CD4-positive, alpha-beta T cell treated with Interleukin-15 for 4 hours (primary cell): ENCODE data around the gene SLC19A1.

Experiments
- DNase-seq: peaks from one replicate; pipeline ENCODE4 v3.0.0-alpha.2; 2020; ENCODE audit warnings: low spot score

SLC19A1 gene

DNA sequence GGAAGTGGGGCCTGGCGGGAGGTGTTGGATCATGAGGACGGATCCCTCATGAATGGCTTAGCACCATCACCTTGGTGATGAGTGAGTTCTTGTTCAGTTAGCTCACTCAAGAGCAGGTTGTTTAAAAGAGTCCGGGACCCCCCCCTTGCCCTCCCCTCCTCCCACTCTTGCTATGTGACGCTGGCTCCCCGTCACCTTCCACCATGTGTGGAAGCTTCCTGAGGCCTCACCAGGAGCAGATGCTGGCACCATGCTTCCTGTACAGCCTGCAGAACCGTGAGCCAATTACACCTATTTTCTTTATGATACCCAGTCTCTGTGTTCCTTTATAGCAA is 3.0 kb upstream of the SLC19A1 start:
- DNase-seq = no peak

DNA sequence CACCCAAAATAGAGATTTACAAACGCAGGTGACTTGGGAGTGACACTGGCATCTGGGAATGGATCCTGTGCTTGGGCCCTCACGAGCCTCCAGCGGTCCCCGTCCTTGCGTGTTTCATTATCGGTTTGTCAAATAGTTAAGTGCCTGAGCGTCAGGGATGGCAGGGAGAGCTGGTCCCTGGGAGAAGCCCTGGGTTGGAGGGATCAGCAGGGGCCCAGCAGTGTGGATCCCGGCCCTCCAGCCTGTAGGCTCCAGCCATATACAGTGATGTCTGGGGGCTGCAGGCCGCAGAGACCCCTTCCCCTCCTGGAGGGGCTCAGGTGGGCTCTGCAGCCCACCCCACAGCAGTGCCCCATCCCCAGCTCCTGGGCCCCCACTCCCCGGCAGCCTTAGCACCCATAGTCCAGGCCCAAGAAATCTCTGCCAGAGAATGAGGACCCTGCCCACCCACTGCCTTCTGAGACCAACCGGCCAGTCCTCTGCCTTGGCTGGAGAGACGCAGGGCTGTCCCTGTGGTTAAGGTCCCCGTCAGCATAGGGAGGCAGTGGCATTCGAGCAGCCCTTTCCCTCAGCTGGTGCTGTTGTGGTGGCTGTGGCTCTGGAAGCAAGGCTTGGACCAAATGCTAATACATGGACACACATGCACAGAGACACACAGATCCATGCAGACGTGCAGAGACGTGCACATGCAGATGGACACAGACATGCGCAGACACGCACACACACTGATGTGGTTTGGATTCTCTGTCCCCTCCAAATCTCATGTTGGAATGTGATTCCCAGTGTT is 2.4 kb upstream of the SLC19A1 start:
- no peak for DNase-seq

DNA sequence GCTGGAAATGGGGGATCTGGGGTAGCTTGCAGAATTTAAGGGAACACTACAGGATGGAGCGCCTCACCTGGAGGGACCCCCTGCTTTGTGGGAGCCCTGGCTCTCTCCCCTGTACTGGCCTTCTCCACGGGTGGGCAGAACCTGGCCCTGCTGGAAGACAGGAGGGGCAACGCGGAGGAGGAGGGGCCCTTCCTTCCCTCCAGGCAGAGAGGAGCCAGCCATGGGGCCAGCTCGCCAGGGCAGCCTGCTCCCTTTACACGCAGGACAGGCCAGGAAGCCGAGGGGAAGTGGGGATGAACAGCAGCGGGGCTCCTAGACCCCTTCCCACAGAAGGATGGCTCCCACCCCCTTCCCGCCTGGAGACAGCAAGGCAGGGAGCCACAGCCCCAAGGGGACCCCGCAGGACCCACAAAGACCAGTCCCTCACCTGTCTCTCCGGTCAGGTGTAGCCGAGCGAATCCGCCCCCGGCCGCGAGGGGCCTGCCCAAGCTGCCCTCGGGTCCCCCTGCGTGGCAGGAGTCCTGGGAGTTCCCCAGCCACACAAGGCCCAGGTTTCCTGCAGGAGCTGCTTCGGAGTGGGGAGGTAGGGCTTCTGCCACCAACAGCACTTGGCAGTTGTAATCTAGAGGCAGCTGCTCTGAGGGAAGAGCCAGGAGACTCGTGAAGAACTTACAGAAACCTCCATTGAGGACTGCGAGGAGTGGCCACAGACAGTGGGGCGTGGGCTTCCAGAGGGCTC is 1.6 kb upstream of the SLC19A1 start:
- no peak for DNase-seq

DNA sequence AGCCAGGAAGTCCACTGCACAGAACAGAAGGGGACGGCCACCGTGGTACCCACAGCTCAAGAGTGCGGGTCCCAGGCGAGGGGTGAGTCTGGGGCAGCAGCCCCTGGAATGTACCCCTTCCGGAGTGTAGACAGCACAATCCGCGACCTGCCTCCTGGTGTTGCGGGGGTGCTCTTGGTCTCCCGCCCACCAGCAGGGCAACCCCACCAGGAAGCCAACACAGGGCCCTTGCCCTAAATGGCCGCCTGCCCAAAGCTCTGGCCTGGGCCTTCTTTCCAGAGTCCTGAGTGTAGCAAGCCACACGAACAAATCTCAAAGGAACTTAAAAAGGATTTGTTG is 1.1 kb upstream of the SLC19A1 start:
- DNase-seq = no peak

DNA sequence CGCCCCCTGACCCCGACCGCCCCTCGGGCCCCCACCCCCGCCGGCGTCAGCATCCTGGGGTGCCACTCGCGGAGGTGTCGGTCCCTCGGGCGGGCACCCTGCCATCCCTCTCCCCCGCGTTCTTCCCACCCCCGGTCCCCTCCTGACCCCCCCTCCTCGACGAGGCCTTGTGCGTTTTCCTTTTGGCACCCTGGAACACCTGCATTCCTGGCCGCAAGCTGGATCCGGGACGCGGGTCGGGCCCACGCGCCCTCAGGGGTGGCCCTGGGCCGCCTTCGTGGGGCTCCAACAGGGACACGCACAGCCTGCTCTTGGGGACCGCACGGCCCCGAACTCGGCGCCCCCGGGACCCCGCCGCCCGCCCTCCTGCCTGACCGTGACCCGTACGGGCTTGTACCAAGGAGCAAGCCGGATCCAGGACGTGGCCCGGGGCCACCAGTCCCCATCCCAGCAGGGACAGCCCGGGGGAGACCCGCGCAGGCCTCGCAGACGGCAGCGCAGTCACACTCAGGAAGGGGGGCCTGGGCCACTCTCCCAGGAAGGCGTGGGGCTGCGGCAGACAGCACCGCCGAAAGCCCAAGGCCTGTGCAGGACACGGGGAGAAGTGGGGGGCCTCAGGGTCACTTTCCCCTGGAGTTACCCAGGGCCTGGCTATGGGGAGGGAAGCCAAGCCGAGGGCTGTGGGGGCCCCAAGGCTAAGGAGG is 579 bp upstream of the SLC19A1 start:
- DNase-seq = no peak

DNA sequence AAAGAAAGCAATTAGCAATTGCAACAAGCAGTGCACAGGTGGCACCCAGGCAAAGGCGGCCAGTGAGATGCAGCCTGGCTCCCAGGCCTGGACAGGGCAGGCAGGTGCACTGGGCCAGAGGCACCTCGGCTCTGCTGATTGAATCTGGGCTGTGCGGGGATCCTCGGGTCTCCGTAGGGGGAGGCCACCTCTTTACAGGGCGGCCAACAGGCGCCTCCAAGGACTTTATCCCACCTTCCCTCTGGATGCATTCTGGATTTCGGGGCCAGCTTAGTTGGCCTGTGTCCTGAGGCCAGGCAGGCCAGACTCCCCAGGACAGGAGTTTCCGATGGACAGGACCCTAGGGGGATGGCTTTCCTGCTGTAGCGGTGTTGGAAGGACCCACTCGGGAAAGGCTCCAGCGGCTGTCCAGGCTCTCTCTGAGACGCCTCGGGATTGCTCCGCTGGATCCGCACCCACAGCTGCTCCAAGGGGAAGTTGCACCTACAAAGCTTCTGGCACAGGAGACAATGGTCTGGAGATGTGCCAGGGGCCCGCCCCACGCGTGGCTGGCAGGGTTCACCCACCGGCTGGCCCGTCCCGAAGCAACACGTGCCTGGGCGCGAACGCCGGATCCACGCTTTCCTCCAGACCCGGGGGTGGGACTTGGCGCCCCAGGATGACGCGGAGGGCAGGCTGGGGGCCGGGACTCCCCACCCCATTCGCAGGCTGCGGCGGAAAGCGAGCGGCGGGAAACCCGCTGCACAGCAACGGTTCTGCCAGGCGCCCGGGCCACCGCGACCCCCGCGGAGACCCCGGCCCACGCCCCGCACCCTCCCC is 810 bp downstream of the SLC19A1 start:
- DNase-seq = peak; percentile 60

DNA sequence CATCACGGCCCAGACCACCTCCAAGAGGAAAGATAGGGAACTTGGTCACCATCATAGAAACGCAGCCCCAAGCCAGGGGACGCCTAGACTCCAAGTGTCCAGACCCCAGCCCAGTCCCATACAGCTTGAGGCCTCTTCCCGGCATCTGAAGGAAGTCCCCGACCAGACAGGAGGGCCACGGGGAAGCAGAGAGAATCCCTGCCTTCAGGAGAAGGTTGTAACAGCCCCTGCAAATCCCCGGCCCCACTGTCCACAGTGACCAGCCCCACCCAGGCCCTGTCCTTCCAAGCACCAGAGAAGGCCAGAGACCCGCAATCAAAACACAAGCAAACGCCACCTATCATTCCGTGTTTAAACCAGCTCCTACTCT is 1.7 kb downstream of the SLC19A1 start:
- DNase-seq = no peak

DNA sequence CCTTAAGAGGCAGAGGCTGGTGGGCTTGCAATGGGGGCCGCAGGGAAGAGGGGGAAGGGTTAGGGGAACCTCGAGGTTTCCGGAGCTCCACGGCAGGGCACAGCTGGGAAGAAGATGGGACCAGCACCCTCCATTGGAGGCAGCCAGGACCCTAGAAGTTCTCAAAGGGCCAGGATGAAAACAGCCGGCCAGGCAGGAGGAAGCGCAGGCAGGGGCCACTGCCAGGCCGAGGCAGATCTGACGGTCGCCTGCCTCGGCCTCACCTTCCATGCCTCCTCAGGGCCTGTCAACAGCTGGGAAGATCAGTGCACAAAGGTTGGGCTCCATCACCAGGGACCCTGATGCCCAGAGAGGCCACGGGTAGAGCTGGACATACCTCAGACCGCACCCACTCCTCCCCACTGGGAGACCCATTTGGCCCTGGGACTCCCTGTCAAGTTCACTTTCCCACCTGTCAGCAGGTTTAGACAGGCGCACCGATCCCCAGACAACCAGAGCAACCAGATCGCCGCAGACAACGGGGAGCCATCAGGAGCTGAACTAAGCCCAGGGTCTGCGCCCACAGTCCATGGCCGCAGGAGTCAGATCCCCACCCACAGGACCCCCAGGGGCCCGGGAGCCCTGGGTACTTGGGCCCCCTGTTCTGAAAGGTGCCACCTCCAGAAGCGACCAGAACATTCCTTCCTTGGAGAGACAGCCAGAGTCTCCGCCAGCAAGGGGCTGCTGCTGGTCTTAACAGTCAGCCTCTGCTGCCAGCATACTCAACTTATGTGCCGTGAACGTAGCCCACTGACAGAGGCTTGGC is 2.2 kb downstream of the SLC19A1 start:
- no peak for DNase-seq

DNA sequence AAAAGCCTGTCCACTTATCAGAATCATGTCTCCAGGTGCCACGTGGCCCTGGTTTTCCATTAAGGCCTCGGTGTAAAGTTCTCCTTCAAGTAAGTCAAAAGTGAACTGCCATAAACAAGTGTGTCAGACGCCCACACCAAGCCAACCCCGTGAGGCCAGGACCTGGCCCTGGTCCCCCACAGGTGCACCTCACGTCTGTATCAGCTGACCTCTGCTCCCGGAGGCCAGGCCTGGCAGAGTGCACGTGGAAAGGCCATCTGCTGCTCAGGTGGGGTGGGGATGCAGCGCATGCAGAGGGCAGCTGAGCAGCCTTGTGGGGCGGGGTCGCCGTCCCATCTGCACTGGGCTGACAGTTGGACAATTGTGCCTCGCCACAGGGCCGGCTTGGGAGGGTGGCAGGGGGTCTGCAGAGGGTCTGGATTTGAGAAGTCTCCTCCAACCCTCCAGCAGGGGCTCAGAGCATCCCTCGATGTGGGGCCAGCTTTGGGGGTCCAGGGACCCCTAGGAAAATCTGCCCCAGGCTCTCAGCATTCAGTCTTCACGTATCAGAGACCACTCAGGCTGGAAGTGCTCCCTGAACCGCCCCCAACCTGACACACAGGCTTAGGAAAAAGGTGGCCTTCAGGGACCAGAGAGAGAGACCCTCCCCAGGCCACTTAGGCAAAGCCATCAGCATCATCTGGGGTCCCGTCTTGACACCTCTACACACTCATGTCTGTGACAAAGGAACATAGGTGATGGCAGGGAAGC is 3.0 kb downstream of the SLC19A1 start:
- DNase-seq = no peak

DNA sequence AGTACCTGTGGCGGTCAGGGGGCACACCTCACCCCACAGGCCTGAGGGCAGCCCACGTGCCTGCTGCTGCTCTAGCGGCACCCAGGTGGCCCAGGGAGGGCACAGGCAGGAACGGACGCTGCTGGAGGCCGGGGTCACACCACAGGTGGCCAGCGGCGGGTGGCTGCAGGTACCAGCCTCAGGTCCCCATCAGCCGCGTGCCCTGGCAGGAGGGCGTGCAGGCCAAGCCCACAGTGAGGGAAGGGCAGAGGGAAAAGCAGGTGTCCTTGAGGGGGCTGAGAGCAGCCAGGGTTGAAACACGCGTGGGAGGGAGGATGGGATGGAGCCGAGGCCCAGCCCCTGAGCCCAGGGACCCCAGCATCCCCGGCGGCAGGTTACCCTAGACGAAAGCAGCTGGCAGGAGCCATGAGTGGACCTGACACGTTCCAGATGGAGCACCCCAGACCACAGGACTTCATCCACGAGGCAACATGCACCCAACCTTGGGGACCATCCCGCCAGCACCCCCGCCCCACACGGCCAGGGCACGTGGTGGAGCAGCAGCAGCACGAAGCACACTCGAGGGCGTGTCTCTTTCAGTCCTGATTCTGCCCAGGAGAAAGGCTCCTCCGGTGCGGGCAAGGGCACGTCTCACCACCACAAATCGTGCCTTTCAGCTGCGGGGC is 3.7 kb downstream of the SLC19A1 start:
- no peak for DNase-seq

DNA sequence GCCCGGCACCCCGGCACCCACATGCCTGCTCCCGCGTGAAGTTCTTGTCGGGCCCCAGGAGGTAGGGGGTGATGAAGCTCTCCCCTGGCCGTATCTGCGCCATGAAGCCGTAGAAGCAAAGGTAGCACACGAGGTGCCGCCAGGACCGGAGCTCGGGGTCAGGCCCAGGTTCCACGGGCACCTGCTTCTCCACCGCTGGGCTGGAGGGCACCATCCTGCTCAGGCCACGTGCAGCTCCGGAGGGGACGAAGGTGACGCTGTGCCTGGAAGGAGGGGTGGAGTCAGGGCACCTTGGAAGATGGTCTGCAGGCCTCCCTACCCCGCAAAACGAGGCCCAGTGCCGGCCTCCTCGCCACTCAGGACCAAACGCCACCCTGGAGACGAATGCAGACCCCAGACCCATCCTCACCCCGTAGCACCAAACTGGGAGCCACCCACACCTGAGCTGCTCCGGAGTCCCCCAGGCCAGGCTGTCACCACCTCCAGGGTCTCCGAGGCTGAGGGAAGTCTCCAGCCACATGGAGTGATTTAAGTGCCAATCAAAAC is 4.4 kb downstream of the SLC19A1 start:
- DNase-seq = no peak

DNA sequence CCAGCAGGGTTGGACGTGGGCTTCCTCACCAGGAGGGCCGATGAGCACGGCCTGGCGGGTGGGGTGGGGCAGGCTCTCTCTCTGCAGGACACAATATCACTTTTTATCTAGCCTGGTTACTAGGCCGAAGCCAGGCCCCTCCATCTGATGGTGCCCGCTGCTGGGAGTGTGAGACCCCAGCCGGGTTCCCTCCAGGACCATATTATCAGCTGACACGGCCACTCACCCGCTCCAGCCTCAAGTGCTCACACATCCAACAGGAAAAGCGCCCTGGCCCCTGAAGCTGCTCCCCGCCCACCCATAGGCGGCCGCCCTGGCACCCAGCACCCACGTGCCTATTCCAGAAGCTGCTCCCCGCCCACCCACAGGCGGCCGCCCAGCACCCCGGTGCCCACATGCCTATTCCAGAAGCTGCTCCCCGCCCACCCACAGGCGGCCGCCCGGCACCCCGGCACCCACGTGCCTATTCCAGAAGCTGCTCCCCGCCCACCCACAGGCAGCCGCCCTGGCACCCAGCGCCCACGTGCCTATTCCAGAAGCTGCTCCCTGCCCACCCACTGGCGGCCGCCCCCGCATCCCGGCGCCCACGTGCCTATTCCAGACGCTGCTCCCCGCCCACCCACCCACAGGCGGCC is 5.0 kb downstream of the SLC19A1 start:
- DNase-seq = no peak

DNA sequence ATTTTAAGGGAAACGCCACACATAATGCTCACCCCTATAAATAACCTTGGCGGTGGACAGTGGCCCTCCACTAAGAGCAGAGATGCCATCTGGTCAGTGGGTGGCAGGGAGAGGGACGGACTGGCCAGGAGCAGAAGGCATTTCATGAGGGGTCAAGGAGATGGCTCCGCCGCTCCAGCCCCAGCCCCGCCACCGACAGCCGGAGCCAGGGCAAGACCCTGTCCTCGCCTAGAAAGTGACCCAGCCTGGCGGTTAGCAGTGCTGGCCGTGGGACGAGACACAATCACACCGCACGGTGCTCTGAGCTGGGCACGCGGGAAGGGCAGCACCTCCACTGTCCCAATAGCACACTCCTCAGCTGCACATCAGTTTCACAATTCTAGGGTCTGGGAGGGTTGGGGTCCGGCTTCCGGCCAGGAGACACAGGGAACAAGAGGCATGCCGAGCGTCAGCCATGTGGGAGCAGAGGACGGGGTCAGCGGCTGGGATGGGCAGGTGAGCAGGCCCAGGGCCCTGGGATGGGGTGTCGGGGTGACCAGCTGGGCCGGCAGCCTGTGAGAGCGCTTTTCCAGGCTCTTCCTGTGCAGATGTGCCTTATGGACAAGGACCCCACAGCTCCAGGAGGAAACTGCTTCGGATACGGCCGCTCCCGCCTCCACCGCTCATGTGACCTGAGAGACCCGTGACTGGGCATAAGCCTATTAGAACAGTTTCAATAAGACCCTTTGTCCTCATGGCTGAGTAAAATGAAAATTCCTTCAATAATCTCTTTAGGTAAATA is 5.7 kb downstream of the SLC19A1 start:
- DNase-seq = no peak

DNA sequence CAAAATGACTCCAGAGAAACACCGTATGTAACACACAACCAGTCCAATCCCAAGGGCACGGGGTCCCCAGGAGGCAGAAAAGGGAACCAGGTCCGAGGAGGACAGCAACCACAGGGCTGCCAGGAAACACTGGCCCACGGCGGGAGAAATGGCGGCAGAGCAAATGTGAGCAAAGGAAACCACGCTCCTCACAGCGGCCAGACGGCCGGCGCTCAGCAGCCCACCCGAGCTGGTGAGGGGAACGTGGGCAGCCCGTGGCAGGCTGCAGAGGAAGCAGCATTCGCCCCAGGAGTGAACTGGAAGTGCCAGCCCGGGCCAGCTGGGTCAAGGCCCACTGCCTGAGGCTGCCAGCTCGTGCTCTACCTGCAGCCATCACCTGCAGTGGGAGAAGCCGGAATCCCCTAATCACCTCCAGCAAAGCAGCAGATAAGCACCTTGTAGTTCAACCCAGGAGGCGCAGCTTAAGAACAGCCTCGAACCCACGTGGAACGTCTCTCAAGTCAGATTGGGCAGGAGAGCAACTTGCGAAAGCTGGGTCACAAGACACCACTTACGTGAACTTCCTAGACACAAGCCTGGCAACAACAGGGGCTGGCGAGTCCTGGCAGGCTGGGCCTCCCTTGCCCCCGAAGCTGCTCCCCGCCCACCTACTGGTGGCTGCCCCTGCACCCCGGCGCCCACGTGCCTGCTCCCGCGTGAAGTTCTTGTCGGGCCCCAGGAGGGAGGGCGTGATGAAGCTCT is 6.7 kb downstream of the SLC19A1 start:
- DNase-seq = no peak

DNA sequence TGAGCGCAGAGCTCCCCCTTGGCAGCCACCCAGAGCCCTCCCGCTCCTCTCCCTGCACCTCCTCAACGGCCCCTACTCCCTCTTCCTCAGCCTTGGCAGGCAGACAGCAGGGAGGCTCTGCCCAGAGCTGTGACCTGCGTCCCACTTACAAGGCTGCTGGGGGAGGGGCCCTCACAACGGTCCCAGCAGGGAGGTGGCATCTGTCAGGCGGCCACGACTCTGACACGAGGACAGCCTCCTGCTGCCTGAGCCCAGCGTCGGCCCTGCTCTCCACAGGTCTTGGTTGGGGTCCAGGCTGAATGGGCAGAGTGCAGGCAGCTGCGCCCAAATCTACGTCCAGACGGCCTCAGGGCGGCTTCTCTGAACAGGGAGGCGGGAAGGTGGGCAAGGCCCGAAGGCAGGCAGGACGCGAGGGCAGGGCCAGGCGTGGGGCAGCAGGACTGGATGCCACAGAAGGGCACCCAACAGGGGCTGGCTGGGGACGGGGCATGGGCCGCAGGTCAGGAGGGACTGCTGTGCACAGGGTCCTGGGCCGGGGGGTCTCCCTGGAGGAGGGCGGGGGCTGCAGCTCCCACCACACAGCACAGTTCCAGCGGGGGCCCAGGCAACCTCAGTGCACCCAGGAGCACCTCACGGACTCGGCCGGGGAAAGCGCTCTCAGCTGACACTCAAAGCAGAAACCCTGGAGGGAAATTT is 7.5 kb downstream of the SLC19A1 start:
- no peak for DNase-seq

DNA sequence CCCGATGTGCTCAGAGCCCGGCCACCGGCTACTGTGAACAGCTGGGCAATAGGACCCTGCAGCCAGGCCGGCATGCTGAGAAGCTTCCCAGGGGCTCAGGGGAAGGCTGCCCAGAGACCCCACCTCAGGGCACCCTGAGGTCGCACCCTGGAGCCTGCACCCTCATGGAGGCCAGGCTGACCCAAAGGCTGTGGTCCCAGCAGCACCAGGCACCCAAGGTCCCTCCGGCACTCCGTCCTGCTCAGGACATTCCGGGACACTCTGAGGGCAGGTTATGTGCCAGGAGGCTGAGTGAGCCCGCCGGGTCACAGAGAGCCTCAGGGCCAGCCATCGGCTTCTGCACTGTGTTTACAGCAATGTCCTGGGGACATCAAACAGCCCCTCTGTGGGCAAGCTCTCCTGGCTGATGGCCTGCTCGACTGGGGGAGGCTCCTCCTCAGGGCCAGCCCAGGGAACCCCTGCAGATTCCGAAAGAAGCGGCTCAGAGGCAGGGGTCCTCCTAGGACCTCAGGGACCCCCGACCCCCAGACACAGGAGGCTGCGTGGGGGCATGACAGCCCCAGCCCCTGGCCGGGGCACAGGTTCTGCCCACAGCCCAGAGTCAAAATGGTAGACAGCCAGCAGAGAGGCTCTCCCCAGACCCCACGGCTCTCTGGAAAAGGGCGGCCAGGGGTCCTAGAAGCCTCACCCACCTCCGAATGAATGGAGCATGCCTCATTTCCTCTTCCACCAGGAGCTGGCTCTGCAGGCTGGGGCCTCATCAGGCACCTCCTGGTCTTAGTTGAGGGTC is 8.2 kb downstream of the SLC19A1 start:
- no peak for DNase-seq
